Retinal pigment epithelial cell (primary cell): Measurements from ENCODE around the gene LHPP.

ENCODE experiments used
- DNase-seq: peaks from one replicate; pipeline ENCODE4 v3.0.0-alpha.2; 2010; ENCODE audit warnings: low read depth
- H3K4me3 ChIP-seq: 2 replicates; pipeline ENCODE4 v1.5.1; 2011; ENCODE audit warnings: mild to moderate bottlenecking, low read length, control low read depth, moderate library complexity
- TF ChIP-seq, protein P1 (sequence below): conservative IDR thresholded peaks from 2 replicates; pipeline ENCODE4 v1.5.1; 2011; ENCODE audit warnings: low read depth, low read length, control low read depth, inconsistent platforms

LHPP gene

DNA sequence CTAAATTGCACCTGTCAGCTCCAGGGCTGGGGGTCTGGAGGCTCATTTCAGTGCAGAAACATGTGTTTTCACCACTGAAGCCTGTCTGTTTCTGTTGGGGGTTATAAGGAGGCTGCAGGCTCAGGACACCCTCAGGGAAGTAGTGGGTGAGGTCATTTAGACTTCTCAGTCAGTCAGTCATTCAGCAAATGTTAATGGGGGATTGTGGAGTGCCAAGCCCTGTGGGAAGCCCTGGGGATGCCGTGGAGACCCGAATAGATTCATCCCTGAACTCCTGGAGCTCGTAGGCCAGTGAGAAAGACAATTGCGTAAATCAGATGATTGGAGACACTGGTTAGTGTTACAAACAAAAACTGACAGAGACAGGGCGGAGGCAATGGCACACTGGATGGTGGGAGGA lies 19.2 kb downstream of the LHPP start:
- TF ChIP-seq, protein P1, sequence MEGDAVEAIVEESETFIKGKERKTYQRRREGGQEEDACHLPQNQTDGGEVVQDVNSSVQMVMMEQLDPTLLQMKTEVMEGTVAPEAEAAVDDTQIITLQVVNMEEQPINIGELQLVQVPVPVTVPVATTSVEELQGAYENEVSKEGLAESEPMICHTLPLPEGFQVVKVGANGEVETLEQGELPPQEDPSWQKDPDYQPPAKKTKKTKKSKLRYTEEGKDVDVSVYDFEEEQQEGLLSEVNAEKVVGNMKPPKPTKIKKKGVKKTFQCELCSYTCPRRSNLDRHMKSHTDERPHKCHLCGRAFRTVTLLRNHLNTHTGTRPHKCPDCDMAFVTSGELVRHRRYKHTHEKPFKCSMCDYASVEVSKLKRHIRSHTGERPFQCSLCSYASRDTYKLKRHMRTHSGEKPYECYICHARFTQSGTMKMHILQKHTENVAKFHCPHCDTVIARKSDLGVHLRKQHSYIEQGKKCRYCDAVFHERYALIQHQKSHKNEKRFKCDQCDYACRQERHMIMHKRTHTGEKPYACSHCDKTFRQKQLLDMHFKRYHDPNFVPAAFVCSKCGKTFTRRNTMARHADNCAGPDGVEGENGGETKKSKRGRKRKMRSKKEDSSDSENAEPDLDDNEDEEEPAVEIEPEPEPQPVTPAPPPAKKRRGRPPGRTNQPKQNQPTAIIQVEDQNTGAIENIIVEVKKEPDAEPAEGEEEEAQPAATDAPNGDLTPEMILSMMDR, result no peak
- H3K4me3 ChIP-seq, result no peak overlapping the region
- no peak for DNase-seq

DNA sequence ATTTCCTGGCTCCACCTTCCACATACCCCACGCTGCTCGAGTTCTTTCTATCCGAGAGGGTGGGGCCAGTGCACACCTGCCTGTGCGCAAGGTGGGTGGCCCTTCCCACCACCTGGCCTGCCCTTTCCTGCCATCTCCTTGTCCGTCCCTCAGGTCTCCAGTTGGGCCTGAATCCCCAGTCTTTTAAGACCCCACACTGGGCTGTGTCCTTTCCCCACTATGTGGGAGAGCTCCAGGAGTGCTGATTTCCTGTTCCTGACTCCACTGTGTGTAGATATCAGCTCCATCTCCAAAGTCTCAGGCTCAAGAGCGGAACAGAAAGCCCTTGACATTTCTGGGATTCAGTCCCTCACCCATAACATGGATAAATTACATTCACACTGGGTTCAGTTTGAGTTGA lies 20.1 kb downstream of the LHPP start:
- TF ChIP-seq, protein P1, result no peak
- H3K4me3 ChIP-seq, result no peak overlapping the region
- DNase-seq, result no peak

DNA sequence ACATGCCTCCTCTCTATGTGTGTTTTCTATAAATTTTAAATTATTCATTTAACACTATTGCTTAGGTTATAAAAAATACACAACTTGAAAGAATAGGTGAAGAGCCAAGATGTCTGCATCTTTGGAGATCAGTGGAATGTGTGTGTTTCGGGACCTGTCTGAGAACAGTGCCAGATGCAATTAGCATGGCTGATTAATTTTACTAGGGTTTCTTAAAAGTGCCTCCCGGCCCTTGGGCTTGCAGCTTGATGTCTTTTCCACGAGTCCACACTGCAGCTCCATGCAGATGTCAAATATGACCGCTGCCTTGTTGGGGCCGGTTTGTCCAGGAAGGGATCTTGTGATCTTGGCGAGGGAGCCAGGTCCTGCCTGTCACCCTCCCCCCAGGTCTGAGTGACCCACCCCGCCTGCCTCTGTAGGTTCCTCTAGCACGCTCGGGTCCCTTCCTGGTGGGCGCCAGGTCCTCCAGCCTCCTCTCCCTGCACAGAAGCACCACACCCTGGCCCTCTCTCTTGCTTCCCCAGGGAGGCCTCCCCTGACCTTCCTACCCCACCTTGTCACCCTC lies 20.7 kb downstream of the LHPP start:
- TF ChIP-seq, protein P1, result no peak
- DNase-seq, result no peak
- H3K4me3 ChIP-seq, result no peak overlapping the region

DNA sequence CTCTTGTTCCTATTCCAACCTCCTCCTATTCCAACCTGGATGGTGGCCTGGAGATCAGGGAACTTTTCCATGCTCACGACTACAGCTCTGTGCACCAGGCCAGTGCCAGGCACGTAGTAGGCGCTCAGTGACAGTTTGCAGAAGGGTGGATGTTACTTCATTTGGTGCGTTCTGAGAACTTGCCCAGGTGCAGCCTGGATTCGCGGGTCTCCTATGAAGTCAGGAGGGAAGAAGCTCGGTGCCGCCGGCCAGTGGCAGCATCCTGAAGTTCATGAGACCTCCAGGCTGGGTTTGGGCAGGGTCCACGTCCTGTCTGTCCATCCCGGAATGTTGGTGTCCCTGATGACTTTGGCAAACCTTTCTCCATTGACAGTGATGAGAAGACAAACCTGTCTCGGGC lies 21.3 kb downstream of the LHPP start:
- TF ChIP-seq, protein P1, result no peak
- no peak overlapping the region for H3K4me3 ChIP-seq
- no peak for DNase-seq

DNA sequence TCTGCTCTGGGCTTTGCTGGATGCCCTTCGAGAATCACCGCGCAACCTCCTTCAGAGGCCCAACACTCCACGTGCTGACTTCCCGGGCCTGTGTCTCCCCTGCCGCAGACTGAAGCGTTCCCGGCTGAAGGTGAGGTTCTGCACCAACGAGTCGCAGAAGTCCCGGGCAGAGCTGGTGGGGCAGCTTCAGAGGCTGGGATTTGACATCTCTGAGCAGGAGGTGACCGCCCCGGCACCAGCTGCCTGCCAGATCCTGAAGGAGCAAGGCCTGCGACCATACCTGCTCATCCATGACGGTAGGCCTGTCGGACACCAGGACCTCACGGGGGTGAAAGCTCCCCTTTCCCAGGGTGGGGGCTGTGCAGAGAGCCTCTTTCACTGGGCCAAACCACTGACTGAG lies 22.4 kb downstream of the LHPP start:
- TF ChIP-seq, protein P1, result no peak
- H3K4me3 ChIP-seq, result no peak overlapping the region
- DNase-seq, result no peak

DNA sequence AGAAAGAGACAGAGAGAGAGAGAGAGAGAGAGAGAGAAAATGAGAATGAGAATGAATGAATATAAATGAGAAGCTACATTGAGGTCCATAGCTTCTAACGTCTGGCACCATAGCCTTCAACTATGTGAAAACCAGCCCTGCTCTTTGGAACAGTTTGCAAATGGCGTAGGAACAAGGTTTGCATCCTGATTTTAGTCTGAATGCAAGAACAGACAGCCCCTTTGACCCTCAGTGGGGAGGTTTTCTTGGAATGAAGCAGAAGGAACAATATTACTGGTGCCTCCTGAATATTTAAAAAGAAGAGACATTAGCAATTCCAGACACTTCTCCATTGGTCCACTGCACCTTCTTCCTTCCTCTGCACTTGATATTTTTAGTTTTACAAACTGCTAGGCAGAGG lies 23.0 kb downstream of the LHPP start:
- TF ChIP-seq, protein P1, result no peak
- no peak overlapping the region for H3K4me3 ChIP-seq
- DNase-seq, result no peak

DNA sequence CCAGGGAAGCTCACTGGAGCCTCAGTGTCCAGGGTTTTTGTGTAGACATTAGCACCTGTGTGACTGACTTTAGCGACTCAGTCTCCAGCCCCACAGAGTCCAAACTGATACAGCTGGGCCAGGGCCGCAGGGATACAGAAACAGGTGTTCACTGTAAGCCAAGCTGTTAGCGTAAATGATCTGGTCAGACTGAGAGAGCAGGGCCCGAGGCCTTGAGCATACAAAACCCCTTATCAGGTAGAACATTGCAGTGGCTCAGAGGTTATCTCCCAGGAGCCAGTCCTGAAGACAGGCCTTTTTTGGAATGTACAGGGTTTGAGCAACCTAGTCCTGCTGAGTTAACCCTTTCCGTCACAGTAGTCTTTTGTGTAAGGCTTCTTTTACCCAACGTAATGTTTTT lies 25.0 kb downstream of the LHPP start:
- TF ChIP-seq, protein P1, result no peak
- H3K4me3 ChIP-seq, result no peak overlapping the region
- DNase-seq, result no peak
